ENCODE measurements around the gene NPPC. TPM values are rescaled to one million over a fixed set of nuclear protein-coding genes. Genes with fewer than 3 reads are reported as not detected.

Gene NPPC
- total and polyA plus RNA-seq, 2 of the 8 experiments (the other 6 are each of a cell fraction or from before 2014, with no cell fraction given) = 1.3 to 4.7 TPM

DNA sequence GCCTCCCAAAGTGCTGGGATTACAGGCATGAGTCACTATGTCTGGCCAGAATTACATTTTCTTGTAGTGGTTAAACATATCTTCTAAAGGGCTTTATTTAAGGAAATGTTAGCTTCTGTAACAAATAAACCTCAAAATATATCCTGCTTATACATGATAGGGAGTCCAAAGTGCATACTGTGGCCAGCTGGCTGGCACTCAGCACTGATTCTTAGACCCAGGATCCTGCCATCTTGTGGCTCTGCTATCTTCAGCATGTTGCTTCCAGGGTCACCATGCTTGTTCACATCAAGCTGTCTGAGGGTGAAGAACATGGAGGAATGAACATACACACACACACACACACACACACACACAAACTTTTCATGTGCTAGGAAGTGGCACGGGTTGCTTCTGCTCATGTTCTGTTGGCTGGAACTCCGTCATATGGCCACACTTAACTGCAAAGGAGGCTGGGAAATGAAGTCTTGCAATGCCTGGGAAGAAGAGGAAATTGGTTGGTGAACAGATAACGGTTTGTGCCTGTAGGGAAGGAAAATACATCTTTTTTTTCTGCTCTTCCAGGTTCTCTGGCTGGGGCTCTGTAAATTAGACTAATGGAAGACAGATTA lies 40.0 kb downstream of the NPPC start:
- no peak overlapping the region for H3K9ac ChIP-seq (replicated peaks in 1 of 4; ENCODE audit: extremely low read depth in 1 of 4, low read depth in 3 of 4, low read length in 3 of 4)
- no peak overlapping the region for H2BK5ac ChIP-seq (ENCODE audit: low read depth, low read length)
- H2BK12ac ChIP-seq (ENCODE audit: low read depth, low read length) = no peak overlapping the region
- no peak overlapping the region for H3K18ac ChIP-seq (ENCODE audit: extremely low read depth, low read length)
- FAIRE-seq (no peak), DNase-seq (ENCODE audit: low read depth in 1 of 2, low spot score in 2 of 2) (no peak)
- H4K5ac ChIP-seq (ENCODE audit: insufficient read length, low read depth, low read length) = no peak overlapping the region
- no peaks in the 10 kb centered on the region for H3K36me3 ChIP-seq (ENCODE audit: control insufficient read depth in 2 of 4, insufficient read depth in 4 of 4, low read length in 3 of 4)
- no peak overlapping the region for H2AK5ac ChIP-seq (ENCODE audit: low read depth, low read length)
- peaks cover 0 to 2% of the 10 kb centered on the region in 2 experiments; a peak in 1 of 4 replicates for H3K9me3 ChIP-seq (ENCODE audit: insufficient read depth in 2 of 2, low read depth in 1 of 2, low read length in 1 of 2)
- no peaks in the 10 kb centered on the region for H3K27me3 ChIP-seq (replicated peaks in 1 of 4; ENCODE audit: control insufficient read depth in 3 of 4, extremely low read depth in 1 of 4, insufficient read depth in 3 of 4, low read length in 3 of 4)
- no peak overlapping the region for H3K56ac ChIP-seq (replicated peaks; ENCODE audit: insufficient read length, low read depth, low read length)
- no peak overlapping the region for H2BK15ac ChIP-seq (ENCODE audit: low read length)
- no peak overlapping the region for H3K14ac ChIP-seq (ENCODE audit: insufficient read length)
- H3K4me2 ChIP-seq (ENCODE audit: insufficient read depth in 1 of 2, low read depth in 2 of 2, low read length in 2 of 2) = no peak overlapping the region
- no peak overlapping the region for H2BK120ac ChIP-seq (replicated peaks; ENCODE audit: low read depth, low read length)
- H3K4me3 ChIP-seq (ENCODE audit: extremely low read depth in 1 of 4, insufficient read depth in 2 of 4, low read depth in 3 of 4, low read length in 4 of 4) = no peak overlapping the region
- H2BK20ac ChIP-seq (ENCODE audit: low read length) = no peak overlapping the region
- ChIA-PET CTCF (ENCODE audit: partially characterized antibody) (interaction anchor here (1.8 to 2.4 kb wide), 2 partner anchors 15 to 33 kb away, joined by 4 to 10 read pairs; no protein-coding TSS in a partner anchor), POLR2A (ENCODE audit: partially characterized antibody) (no interaction called here)
- no peaks in the 10 kb centered on the region for H3K79me2 ChIP-seq (ENCODE audit: control insufficient read depth in 1 of 2, insufficient read depth in 2 of 2, low read length in 2 of 2)
- H2AFZ ChIP-seq (ENCODE audit: low read length) = no peak overlapping the region
- no peak overlapping the region for H3K4ac ChIP-seq (replicated peaks; ENCODE audit: insufficient read length, low read depth, low read length)
- no peaks in the 10 kb centered on the region for H4K20me1 ChIP-seq (replicated peaks in 1 of 2; ENCODE audit: control insufficient read depth in 1 of 2, insufficient read depth in 2 of 2, low read length in 2 of 2)
- 76% methylated on average over 3 of the region's 3 CpGs; no CpG with 5 or more reads in 1 of the 2 experiments for WGBS, 2 experiments (ENCODE audit: extremely low coverage in 1 of 2, insufficient coverage in 1 of 2, insufficient read length in 1 of 2, insufficient replicate concordance in 2 of 2, low coverage in 1 of 2, low lambda C conversion rate in 2 of 2, missing lambda C conversion rate in 1 of 2)
- H3K27ac ChIP-seq (ENCODE audit: low read depth, low read length) = no peak overlapping the region
- H3K79me1 ChIP-seq (ENCODE audit: low read depth, low read length) = no peaks in the 10 kb centered on the region
- no peak overlapping the region for H3K23ac ChIP-seq (ENCODE audit: insufficient read length)
- no peak overlapping the region for H4K8ac ChIP-seq (ENCODE audit: extremely low read depth, insufficient read depth, low read length)
- no peaks in the 10 kb centered on the region; the same call in 1 of the 2 replicates for H3K23me2 ChIP-seq (ENCODE audit: low read depth, low read length)
- no peak overlapping the region for H4K91ac ChIP-seq (replicated peaks; ENCODE audit: insufficient read length, low read length)
- peaks cover 0 to 3% (median 0%) of the 10 kb centered on the region in 4 experiments; a peak in 1 of 7 replicates for H3K4me1 ChIP-seq (replicated peaks in 1 of 4; ENCODE audit: control insufficient read depth in 3 of 4, insufficient read depth in 4 of 4, low read length in 3 of 4)
- TF ChIP-seq TAF1 (IDR thresholded peaks at IDR 0.05; ENCODE audit: low read depth, low read length) (no peak), RXRA (IDR thresholded peaks at IDR 0.05; ENCODE audit: insufficient read depth, low read depth, low read length) (no peak), SIRT6 (IDR thresholded peaks at IDR 0.05; ENCODE audit: low read length) (no peak), TBP (IDR thresholded peaks at IDR 0.05; ENCODE audit: low read depth, low read length) (no peak), CTBP2 (IDR thresholded peaks at IDR 0.05; ENCODE audit: borderline replicate concordance, insufficient read depth, insufficient read length, low read length) (no peak), EGR1 (IDR thresholded peaks at IDR 0.05; ENCODE audit: borderline replicate concordance, low read depth, low read length) (no peak), BRCA1 (IDR thresholded peaks at IDR 0.05; ENCODE audit: low read depth, low read length) (no peak), RAD21 (IDR thresholded peaks at IDR 0.05 in 1 of 2, conservative IDR thresholded peaks at IDR 0.05 in 1 of 2; ENCODE audit: low read depth in 2 of 2, low read length in 2 of 2) (no peak), KDM1A (IDR thresholded peaks at IDR 0.05; ENCODE audit: borderline replicate concordance, low read length) (no peak), POLR2AphosphoS5 (IDR thresholded peaks at IDR 0.05; ENCODE audit: low read depth, low read length) (no peak), HDAC6 (IDR thresholded peaks at IDR 0.05; ENCODE audit: low read depth, low read length) (no peak)
- TF ChIP-seq, protein P1, sequence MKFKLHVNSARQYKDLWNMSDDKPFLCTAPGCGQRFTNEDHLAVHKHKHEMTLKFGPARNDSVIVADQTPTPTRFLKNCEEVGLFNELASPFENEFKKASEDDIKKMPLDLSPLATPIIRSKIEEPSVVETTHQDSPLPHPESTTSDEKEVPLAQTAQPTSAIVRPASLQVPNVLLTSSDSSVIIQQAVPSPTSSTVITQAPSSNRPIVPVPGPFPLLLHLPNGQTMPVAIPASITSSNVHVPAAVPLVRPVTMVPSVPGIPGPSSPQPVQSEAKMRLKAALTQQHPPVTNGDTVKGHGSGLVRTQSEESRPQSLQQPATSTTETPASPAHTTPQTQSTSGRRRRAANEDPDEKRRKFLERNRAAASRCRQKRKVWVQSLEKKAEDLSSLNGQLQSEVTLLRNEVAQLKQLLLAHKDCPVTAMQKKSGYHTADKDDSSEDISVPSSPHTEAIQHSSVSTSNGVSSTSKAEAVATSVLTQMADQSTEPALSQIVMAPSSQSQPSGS (IDR thresholded peaks at IDR 0.05; ENCODE audit: low read length) = no peak

All from H1 (cell line).